ENCODE results near the gene DENND1A. TPM values are rescaled to one million over a fixed set of nuclear protein-coding genes. Genes with fewer than 3 reads are reported as not detected.
A peak's percentile ranks its signal among the peaks of the same experiment; 100 is the strongest.

The DENND1A gene
- total RNA-seq, 1 donor from 2014 or later: 15.4 TPM

GRCh38 chr9:123368023-123368422, 561.9 kb downstream of the DENND1A start:
- Histone ChIP-seq H3K36me3 (no peaks in the 10 kb centered on the region), H3K9me3 (no peaks in the 10 kb centered on the region), H3K4me3 (no peak overlapping the region), H3K27me3 (peaks cover 29% of the 10 kb centered on the region), H3K4me1 (no peaks in the 10 kb centered on the region), H3K27ac (no peak overlapping the region)
- TF ChIP-seq CTCF (IDR thresholded peaks at IDR 0.05): no peak
- ATAC-seq: peak; percentile 64
- intact Hi-C loops (cut with DNase I): no loop called here
- no peak for DNase-seq

GRCh38 chr9:123365881-123366528, 563.9 kb downstream of the DENND1A start:
- Histone ChIP-seq H3K4me3 (no peak overlapping the region), H3K4me1 (no peaks in the 10 kb centered on the region), H3K27me3 (peaks cover 13% of the 10 kb centered on the region), H3K36me3 (no peaks in the 10 kb centered on the region), H3K9me3 (no peaks in the 10 kb centered on the region), H3K27ac (no peak overlapping the region)
- ATAC-seq (no peak), DNase-seq (no peak)
- no peak for TF ChIP-seq CTCF (IDR thresholded peaks at IDR 0.05)
- intact Hi-C loops (cut with DNase I): no loop called here

GRCh38 chr9:123365287-123365880, 564.5 kb downstream of the DENND1A start:
- Histone ChIP-seq H3K9me3 (no peaks in the 10 kb centered on the region), H3K4me3 (no peak overlapping the region), H3K4me1 (no peaks in the 10 kb centered on the region), H3K27me3 (peaks cover 13% of the 10 kb centered on the region), H3K27ac (no peak overlapping the region), H3K36me3 (no peaks in the 10 kb centered on the region)
- no peak for TF ChIP-seq CTCF (IDR thresholded peaks at IDR 0.05)
- no peak for DNase-seq
- intact Hi-C loops (cut with DNase I): no loop called here
- ATAC-seq: no peak

- intact Hi-C loops (cut with DNase I): no loop called here
- Histone ChIP-seq H3K4me1 (no peaks in the 10 kb centered on the region), H3K9me3 (no peaks in the 10 kb centered on the region), H3K27me3 (peaks cover 13% of the 10 kb centered on the region), H3K27ac (no peak overlapping the region), H3K36me3 (no peaks in the 10 kb centered on the region), H3K4me3 (no peak overlapping the region)
- no peak for TF ChIP-seq CTCF (IDR thresholded peaks at IDR 0.05)
- no peak for DNase-seq
- ATAC-seq: no peak
Measured at GRCh38 chr9:123364241-123364824, 565.6 kb downstream of the DENND1A start.

GRCh38 chr9:123362856-123363255, 567.1 kb downstream of the DENND1A start:
- intact Hi-C loops (cut with DNase I): no loop called here
- H3K9me3 ChIP-seq: no peaks in the 10 kb centered on the region
- DNase-seq (no peak), ATAC-seq (no peak)
- H3K4me3 ChIP-seq: no peak overlapping the region
- no peak overlapping the region for H3K27ac ChIP-seq
- peaks cover under 1% of the 10 kb centered on the region for H3K27me3 ChIP-seq
- H3K4me1 ChIP-seq: no peaks in the 10 kb centered on the region
- no peaks in the 10 kb centered on the region for H3K36me3 ChIP-seq
- TF ChIP-seq CTCF (IDR thresholded peaks at IDR 0.05): no peak

Measured in upper lobe of right lung (tissue), 1 donor.